BJ (cell line): ENCODE results near the gene LCOR. TPM values are rescaled to one million over a fixed set of nuclear protein-coding genes. Genes with fewer than 3 reads are reported as not detected.
"Not testable (repeated sequence)": the region's sequence is repeated elsewhere in the genome, so short reads cannot be mapped to it uniquely, and the experiment has no call there.

Experiments
- CTCF ChIA-PET: fragments of 350-600 bp; formaldehyde crosslinking; extraction: SDS; loops from one replicate; lab custom pipeline; 2021; ENCODE audit warnings: antibody characterized with exemption, inconsistent platforms; lab: Yijun Ruan, JAX
- POLR2A ChIA-PET: fragments of 300-600 bp; sonication (Branson Sonifier 250); formaldehyde crosslinking; extraction: SDS; loops from one replicate; lab custom pipeline; 2021; ENCODE audit warnings: antibody characterized with exemption; lab: Charles Lee
- DNase-seq: peaks from one replicate; pipeline ENCODE4 v3.0.0-alpha.2; 2011; ENCODE audit warnings: low read depth
- H3K27me3 ChIP-seq: 2 replicates; pipeline ENCODE4 v1.6.0; 2011; ENCODE audit warnings: low read length; ENCODE audit not compliant: control insufficient read depth, insufficient read depth
- H3K36me3 ChIP-seq: 2 replicates; pipeline ENCODE4 v1.5.1; 2011; ENCODE audit warnings: low read length; ENCODE audit not compliant: control insufficient read depth, insufficient read depth
- H3K4me3 ChIP-seq: 2 replicates; pipeline ENCODE4 v1.5.1; 2011; ENCODE audit warnings: low read depth, mild to moderate bottlenecking, control low read depth, low read length
- polyA plus RNA-seq: library from polyadenylated mRNA; depleted of rRNA; stranded (reverse); fragments of >200 nt; gene quantifications from 2 replicates; pipeline ENCODE4 v1.2.3, GENCODE V29; 2011
- TF ChIP-seq, protein P1 (sequence below): IDR thresholded peaks from 2 replicates; pipeline ENCODE4 v1.5.1; 2011; ENCODE audit warnings: low read depth, mild to moderate bottlenecking, control low read depth, inconsistent platforms, low read length, moderate library complexity; ENCODE audit not compliant: insufficient read depth

The LCOR gene
- polyA plus RNA-seq, 1 experiment = 4.9 TPM

DNA sequence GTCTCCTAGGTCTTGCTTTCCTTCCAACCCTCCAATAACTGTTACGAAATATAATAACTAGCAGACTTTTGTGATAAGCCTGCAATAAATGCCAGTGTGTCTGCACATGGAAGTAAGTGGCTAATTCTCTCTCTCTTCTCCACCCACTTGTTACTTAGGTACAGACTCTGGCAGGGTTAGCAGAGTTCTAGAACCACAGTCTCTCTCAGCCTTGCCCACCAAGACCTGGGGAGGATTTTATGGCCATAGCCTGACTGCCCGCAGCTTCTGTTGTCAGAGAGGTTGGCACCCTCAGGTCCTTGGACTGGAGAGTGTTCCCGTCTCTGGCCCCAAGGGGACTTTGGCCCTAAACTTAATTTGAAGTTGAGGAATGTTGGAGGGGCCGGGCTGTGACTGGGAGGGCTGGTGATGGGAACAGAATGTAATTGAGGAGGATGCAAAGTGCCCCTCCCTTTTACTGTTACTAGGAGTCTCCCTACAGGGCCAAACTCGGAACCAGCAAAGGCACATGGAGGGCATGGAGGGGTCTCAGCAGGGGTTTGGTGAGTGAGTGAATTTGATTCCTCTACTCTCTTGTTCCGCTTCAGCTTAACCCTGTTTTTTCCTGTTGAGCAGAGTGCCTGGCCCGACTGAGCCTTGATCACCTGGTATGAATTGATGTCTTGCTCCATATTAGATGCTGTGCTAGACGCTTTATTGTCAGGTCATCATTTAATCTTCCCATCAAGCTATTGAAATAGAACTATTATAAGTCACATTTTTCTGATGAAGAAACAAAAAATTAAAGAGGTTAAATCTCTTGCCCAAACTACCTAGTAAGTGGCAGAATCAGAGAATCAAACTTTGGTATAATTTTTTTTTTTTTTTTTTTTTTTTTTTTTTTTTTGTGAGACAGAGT is 37.0 kb upstream of the LCOR start:
- TF ChIP-seq, protein P1, sequence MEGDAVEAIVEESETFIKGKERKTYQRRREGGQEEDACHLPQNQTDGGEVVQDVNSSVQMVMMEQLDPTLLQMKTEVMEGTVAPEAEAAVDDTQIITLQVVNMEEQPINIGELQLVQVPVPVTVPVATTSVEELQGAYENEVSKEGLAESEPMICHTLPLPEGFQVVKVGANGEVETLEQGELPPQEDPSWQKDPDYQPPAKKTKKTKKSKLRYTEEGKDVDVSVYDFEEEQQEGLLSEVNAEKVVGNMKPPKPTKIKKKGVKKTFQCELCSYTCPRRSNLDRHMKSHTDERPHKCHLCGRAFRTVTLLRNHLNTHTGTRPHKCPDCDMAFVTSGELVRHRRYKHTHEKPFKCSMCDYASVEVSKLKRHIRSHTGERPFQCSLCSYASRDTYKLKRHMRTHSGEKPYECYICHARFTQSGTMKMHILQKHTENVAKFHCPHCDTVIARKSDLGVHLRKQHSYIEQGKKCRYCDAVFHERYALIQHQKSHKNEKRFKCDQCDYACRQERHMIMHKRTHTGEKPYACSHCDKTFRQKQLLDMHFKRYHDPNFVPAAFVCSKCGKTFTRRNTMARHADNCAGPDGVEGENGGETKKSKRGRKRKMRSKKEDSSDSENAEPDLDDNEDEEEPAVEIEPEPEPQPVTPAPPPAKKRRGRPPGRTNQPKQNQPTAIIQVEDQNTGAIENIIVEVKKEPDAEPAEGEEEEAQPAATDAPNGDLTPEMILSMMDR = no peak
- DNase-seq = no peak
- no peak overlapping the region for H3K4me3 ChIP-seq
- H3K36me3 ChIP-seq = no peaks in the 10 kb centered on the region
- CTCF ChIA-PET = no interaction called here
- no peaks in the 10 kb centered on the region; the same call in none of the 2 replicates for H3K27me3 ChIP-seq
- POLR2A ChIA-PET = no interaction called here

DNA sequence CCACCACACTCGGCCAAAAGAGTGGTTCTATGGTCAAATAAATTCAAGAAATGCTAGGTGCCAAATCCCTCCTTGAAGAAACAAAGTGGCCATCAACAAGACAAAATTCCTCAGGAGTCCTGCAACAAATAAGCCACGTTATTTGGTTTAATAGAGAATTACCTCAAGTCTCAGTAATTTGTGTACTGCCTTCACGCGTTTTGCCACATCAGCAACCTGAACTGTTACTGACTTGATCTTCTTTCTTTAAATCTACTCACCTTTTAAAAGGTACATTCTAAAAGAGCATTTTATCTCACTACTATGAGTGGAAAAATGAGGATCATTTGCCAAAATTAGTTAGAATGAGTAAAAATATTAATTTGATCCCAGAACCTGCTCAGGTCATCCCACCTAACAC is 34.6 kb upstream of the LCOR start:
- H3K36me3 ChIP-seq = no peaks in the 10 kb centered on the region
- ChIA-PET CTCF (no interaction called here), POLR2A (no interaction called here)
- H3K27me3 ChIP-seq = no peaks in the 10 kb centered on the region; the same call in 1 of the 2 replicates
- no peak for DNase-seq
- no peak overlapping the region for H3K4me3 ChIP-seq
- TF ChIP-seq, protein P1 = no peak

DNA sequence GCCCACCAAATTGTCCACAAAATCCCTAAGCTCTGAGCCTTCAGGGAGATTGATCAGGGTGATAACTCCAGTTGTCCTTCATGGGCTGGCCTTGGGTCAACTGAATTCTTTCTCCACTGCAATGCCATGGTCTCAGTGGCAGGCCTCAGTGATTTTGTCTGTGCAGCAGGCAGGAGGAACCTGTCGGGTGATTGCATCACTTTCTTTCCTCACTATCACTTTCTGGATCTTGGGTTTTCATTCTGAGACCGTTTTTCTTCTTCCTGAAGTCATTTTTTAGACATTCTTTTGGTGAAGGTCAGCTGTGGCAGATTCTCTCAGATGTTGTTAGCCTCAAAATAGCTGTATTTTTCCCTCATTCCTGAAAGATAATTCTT is 28.8 kb upstream of the LCOR start:
- ChIA-PET CTCF (interaction anchor here (0.7 kb wide), 1 partner anchor 247 kb away, joined by 4 read pairs; no protein-coding TSS in a partner anchor), POLR2A (no interaction called here)
- H3K36me3 ChIP-seq = no peaks in the 10 kb centered on the region
- TF ChIP-seq, protein P1 = no peak
- H3K4me3 ChIP-seq = no peak overlapping the region
- no peak for DNase-seq
- no peaks in the 10 kb centered on the region for H3K27me3 ChIP-seq

DNA sequence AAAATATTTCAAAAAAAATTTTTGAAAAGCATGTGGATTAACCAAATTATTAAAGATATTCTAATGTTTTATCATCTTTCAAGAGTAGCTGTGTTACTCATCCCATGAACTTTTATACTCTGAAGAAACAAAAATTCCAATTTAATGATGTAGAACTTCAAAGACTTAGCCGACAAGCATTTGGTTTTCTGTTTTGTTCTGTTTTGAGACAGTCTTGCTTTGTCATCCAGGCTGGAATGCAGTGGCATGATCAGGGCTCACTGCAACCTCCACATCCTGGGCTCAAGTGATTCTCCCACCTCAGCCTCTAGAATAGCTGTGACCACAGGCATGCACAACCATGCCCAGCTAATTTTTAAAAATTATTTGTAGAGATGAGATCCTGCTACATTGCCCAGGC is 17.8 kb upstream of the LCOR start:
- peak; percentile 67 for DNase-seq
- Histone ChIP-seq H3K36me3 (no peaks in the 10 kb centered on the region), H3K27me3 (no peaks in the 10 kb centered on the region), H3K4me3 (no peak overlapping the region)
- TF ChIP-seq, protein P1 = no peak
- POLR2A ChIA-PET = interaction anchor here (0.7 kb wide), 1 partner anchor 515 kb away, joined by 3 read pairs; no protein-coding TSS in a partner anchor
- CTCF ChIA-PET = interaction anchor here (1.3 kb wide), 1 partner anchor 16 kb away, joined by 6 read pairs; no protein-coding TSS in a partner anchor

DNA sequence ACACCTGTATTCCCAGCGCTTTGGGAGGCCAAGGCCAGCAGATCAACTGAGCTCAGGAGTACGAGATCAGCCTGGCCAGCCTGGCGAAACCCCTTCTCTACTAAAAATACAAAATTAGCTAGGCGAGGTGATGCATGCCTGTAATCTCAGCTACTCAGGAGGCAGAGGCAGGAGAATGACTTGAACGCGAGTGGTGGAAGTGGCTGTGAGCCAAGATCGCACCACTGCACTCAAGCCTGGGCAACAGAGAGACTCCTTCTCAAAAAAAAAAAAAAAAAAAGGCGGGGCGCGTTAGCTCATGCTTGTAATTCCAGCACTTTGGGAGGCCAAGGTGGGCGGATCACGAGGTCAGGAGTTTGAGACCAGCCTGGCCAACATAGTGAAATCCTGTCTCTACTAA is 13.1 kb upstream of the LCOR start:
- POLR2A ChIA-PET = not testable (repeated sequence)

More for the DNA sequence above, 13.1 kb upstream of the LCOR start:
- H3K36me3 ChIP-seq, H3K27me3 ChIP-seq, H3K4me3 ChIP-seq, DNase-seq: not testable (repeated sequence)
- CTCF ChIA-PET = interaction anchor here (0.6 to 2.5 kb wide), 2 partner anchors 11 to 29 kb away, joined by 3 to 7 read pairs; no protein-coding TSS in a partner anchor
